Neural progenitor cell (in vitro differentiated cells): Measurements from ENCODE around the gene FLAD1. TPM values are rescaled to one million over a fixed set of nuclear protein-coding genes. Genes with fewer than 3 reads are reported as not detected.

ENCODE experiments used
- DNase-seq: peaks from one replicate; pipeline ENCODE4 v3.0.0-alpha.2; 2016; ENCODE audit warnings: low spot score
- H2AFZ ChIP-seq: fragments of 200-600 bp; sonication (generic); replicated peaks from 2 replicates; pipeline ENCODE4 v1.6.1; 2016; ENCODE audit warnings: antibody characterized with exemption
- H3F3A ChIP-seq: fragments of 200-600 bp; sonication (generic); 2 replicates; pipeline ENCODE4 v1.6.1; 2016; ENCODE audit warnings: antibody characterized with exemption, low read depth
- H3K27ac ChIP-seq: fragments of 200-600 bp; sonication (generic); 2 replicates; pipeline ENCODE4 v1.5.1; 2016; ENCODE audit warnings: mild to moderate bottlenecking
- H3K27me3 ChIP-seq: fragments of 200-600 bp; sonication (generic); 2 replicates; pipeline ENCODE4 v1.6.1; 2016; ENCODE audit warnings: mild to moderate bottlenecking, moderate library complexity
- H3K36me3 ChIP-seq: fragments of 200-600 bp; sonication (generic); 2 replicates; pipeline ENCODE4 v1.5.1; 2016
- H3K4me1 ChIP-seq: fragments of 200-600 bp; sonication (generic); 2 replicates; pipeline ENCODE4 v1.6.1; 2016; ENCODE audit warnings: mixed run types
- H3K4me2 ChIP-seq: fragments of 200-600 bp; sonication (generic); 2 replicates; pipeline ENCODE4 v1.6.1; 2016
- H3K4me3 ChIP-seq: fragments of 200-600 bp; sonication (generic); 2 replicates; pipeline ENCODE4 v1.5.1; 2016
- H3K79me2 ChIP-seq: fragments of 200-600 bp; sonication (generic); 2 replicates; pipeline ENCODE4 v1.6.1; 2016; ENCODE audit warnings: low read depth
- H3K9ac ChIP-seq: fragments of 200-600 bp; sonication (generic); 2 replicates; pipeline ENCODE4 v1.6.1; 2016
- H3K9me3 ChIP-seq: fragments of 200-600 bp; sonication (generic); 2 replicates; pipeline ENCODE4 v1.5.1; 2016; ENCODE audit warnings: low read depth
- H4K20me1 ChIP-seq: fragments of 200-600 bp; sonication (generic); 2 replicates; pipeline ENCODE4 v1.6.1; 2016; ENCODE audit warnings: low read depth
- H3K27ac Mint-ChIP-seq: 3 replicates; pipeline ENCODE4 v1.8.0; 2021; ENCODE audit warnings: mixed read lengths
- H3K27me3 Mint-ChIP-seq: 2 replicates; pipeline ENCODE4 v1.8.0; 2022; ENCODE audit warnings: low read depth, mild to moderate bottlenecking, inconsistent platforms, moderate library complexity, mixed read lengths; ENCODE audit not compliant: insufficient read depth
- H3K36me3 Mint-ChIP-seq: 3 replicates; pipeline ENCODE4 v1.8.0; 2021; ENCODE audit warnings: mixed read lengths
- H3K4me1 Mint-ChIP-seq: 3 replicates; pipeline ENCODE4 v1.8.0; 2021; ENCODE audit warnings: mixed read lengths
- H3K4me3 Mint-ChIP-seq: 3 replicates; pipeline ENCODE4 v1.8.0; 2021; ENCODE audit warnings: mild to moderate bottlenecking, moderate library complexity, mixed read lengths
- H3K9me3 Mint-ChIP-seq: 3 replicates; pipeline ENCODE4 v1.8.0; 2020; ENCODE audit warnings: mixed read lengths
- CTCF ChIP-seq: fragments of 200-600 bp; sonication (generic); IDR thresholded peaks from 2 replicates; pipeline ENCODE4 v1.5.1; 2017; ENCODE audit warnings: antibody characterized with exemption, mild to moderate bottlenecking
- EZH2 ChIP-seq: fragments of 200-600 bp; sonication (generic); IDR thresholded peaks from 2 replicates; pipeline ENCODE4 v1.6.1; 2017; ENCODE audit warnings: antibody characterized with exemption, mild to moderate bottlenecking, moderate library complexity
- EZH2phosphoT487 ChIP-seq: fragments of 200-600 bp; sonication (generic); IDR thresholded peaks from 2 replicates; pipeline ENCODE4 v1.6.1; 2017; ENCODE audit warnings: antibody characterized with exemption
- total RNA-seq: library from RNA; depleted of rRNA; stranded (reverse); fragments of >200 nt; gene quantifications from 2 replicates; pipeline ENCODE4 v1.2.3, GENCODE V29; 2015; ENCODE audit warnings: low replicate concordance

FLAD1 gene
- total RNA-seq, 1 donor from 2014 or later = 19.3 TPM

DNA sequence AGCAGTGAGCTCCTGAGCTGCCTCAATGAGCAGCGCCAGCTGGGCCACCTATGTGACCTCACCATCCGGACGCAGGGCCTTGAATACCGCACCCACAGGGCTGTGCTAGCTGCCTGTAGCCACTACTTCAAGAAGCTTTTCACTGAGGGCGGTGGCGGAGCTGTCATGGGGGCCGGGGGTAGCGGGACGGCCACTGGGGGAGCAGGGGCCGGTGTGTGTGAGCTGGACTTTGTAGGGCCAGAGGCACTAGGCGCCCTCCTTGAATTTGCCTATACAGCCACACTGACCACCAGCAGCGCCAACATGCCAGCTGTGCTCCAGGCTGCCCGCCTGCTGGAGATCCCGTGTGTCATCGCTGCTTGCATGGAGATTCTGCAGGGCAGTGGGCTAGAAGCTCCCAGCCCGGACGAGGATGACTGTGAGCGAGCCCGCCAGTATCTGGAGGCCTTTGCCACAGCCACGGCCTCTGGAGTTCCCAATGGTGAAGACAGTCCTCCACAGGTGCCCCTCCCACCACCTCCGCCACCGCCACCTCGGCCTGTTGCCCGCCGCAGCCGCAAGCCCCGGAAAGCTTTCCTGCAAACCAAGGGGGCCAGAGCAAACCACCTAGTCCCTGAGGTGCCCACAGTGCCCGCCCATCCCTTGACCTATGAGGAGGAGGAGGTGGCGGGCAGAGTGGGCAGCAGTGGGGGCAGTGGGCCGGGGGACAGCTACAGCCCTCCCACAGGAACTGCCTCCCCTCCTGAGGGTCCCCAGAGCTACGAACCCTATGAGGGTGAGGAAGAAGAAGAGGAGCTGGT is 31.8 kb downstream of the FLAD1 start:
- Mint-ChIP-seq H3K4me3 (no peak overlapping the region), H3K27me3 (peaks cover 7% of the 10 kb centered on the region), H3K36me3 (peaks cover 2% of the 10 kb centered on the region), H3K9me3 (no peaks in the 10 kb centered on the region), H3K4me1 (peaks cover 40% of the 10 kb centered on the region), H3K27ac (no peak overlapping the region)
- peaks cover 47% of the 10 kb centered on the region for H3K4me1 ChIP-seq
- H4K20me1 ChIP-seq = peaks cover 5% of the 10 kb centered on the region
- DNase-seq = no peak
- H3K79me2 ChIP-seq = peaks cover 15% of the 10 kb centered on the region
- H3K4me2 ChIP-seq = no peak overlapping the region
- no peak overlapping the region for H3K27ac ChIP-seq
- no peak overlapping the region for H3K4me3 ChIP-seq
- no peaks in the 10 kb centered on the region for H3K27me3 ChIP-seq
- H3K36me3 ChIP-seq = no peaks in the 10 kb centered on the region
- H2AFZ ChIP-seq = no peak overlapping the region
- TF ChIP-seq CTCF (no peak), EZH2 (no peak), EZH2phosphoT487 (no peak)
- H3F3A ChIP-seq = peaks cover 37% of the 10 kb centered on the region
- H3K9ac ChIP-seq = no peak overlapping the region
- H3K9me3 ChIP-seq = no peaks in the 10 kb centered on the region

DNA sequence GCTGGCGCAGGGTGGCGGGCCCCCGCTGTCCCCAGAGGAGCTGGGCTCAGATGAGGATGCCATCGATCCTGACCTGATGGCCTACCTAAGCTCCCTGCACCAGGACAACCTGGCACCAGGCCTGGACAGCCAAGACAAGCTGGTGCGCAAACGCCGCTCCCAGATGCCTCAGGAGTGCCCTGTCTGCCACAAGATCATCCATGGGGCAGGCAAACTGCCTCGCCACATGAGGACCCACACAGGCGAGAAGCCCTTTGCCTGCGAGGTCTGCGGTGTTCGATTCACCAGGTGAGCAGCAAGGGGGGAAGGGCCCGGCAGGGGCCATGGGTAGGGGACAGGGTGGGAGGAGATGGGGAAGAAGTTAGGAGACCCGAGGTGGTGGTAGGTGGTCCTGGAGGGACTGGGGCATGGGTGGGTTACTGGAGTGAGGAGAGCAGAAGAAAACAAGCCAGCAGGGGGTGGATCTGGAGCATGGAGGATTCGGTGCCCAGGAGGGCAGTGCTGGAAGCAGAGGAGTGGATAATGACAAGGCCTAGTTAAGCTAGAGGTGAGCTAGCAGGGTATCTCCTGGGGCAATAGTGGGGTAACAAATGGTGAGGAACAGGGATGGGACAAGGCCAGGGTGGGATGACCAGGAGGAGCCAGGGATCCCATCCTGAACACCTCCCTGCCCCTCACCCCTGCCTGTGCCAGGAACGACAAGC is 32.5 kb downstream of the FLAD1 start:
- DNase-seq = no peak
- Histone ChIP-seq H3F3A (peaks cover 36% of the 10 kb centered on the region), H3K9ac (no peak overlapping the region), H3K4me2 (no peak overlapping the region), H4K20me1 (peaks cover 5% of the 10 kb centered on the region), H3K79me2 (peaks cover 12% of the 10 kb centered on the region), H3K9me3 (no peaks in the 10 kb centered on the region), H3K36me3 (no peaks in the 10 kb centered on the region), H2AFZ (no peak overlapping the region), H3K4me3 (no peak overlapping the region), H3K4me1 (peaks cover 45% of the 10 kb centered on the region), H3K27me3 (no peaks in the 10 kb centered on the region), H3K27ac (no peak overlapping the region)
- H3K27me3 Mint-ChIP-seq = peaks cover 7% of the 10 kb centered on the region
- H3K9me3 Mint-ChIP-seq = no peaks in the 10 kb centered on the region
- no peak overlapping the region for H3K4me3 Mint-ChIP-seq
- H3K36me3 Mint-ChIP-seq = peaks cover 2% of the 10 kb centered on the region
- no peak for TF ChIP-seq CTCF
- TF ChIP-seq EZH2phosphoT487 = no peak
- TF ChIP-seq EZH2 = no peak
- peak overlapping the region; percentile 85 for H3K27ac Mint-ChIP-seq
- H3K4me1 Mint-ChIP-seq = peaks cover 43% of the 10 kb centered on the region

DNA sequence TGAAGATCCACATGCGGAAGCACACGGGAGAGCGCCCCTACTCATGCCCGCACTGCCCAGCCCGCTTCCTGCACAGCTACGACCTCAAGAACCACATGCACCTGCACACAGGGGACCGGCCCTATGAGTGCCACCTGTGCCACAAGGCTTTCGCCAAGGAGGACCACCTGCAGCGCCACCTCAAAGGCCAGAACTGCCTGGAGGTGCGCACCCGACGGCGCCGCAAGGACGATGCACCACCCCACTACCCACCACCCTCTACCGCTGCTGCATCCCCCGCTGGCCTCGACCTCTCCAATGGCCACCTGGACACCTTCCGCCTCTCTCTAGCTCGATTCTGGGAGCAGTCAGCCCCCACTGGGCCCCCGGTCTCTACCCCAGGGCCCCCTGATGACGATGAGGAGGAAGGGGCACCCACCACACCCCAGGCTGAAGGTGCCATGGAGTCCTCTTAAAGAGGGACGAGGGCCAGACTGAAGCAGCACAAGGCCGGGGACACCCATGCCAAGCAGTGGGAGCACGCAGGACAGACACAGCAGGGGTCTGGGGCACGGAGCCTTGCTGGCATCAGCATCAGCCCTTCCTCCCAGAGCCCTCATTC is 33.2 kb downstream of the FLAD1 start:
- Mint-ChIP-seq H3K4me3 (no peak overlapping the region), H3K27me3 (peaks cover 11% of the 10 kb centered on the region), H3K9me3 (no peaks in the 10 kb centered on the region), H3K27ac (peak overlapping the region; percentile 85), H3K36me3 (peaks cover 2% of the 10 kb centered on the region), H3K4me1 (peaks cover 39% of the 10 kb centered on the region)
- Histone ChIP-seq H3F3A (peaks cover 30% of the 10 kb centered on the region), H3K4me3 (no peak overlapping the region), H3K36me3 (no peaks in the 10 kb centered on the region), H3K9ac (no peak overlapping the region), H4K20me1 (peaks cover 5% of the 10 kb centered on the region), H3K27ac (no peak overlapping the region), H3K9me3 (no peaks in the 10 kb centered on the region), H2AFZ (no peak overlapping the region), H3K79me2 (peaks cover 12% of the 10 kb centered on the region), H3K4me2 (peak overlapping the region; percentile 58), H3K27me3 (no peaks in the 10 kb centered on the region), H3K4me1 (peaks cover 38% of the 10 kb centered on the region)
- TF ChIP-seq CTCF (no peak), EZH2phosphoT487 (no peak), EZH2 (no peak)
- no peak for DNase-seq
